GM18505 (cell line): ENCODE measurements around the gene RARA.

Experiments used
- ATAC-seq: cut with Tn5 transposase; IDR thresholded peaks from one replicate; pipeline ENCODE4 v1.9.1; 2021; ENCODE audit not compliant: unreplicated experiment
- POLR2A ChIP-seq: IDR thresholded peaks from 4 replicates; pipeline ENCODE4 v1.6.1; 2011; ENCODE audit warnings: borderline replicate concordance; ENCODE audit not compliant: insufficient read depth, insufficient read length; ENCODE audit errors: extremely low read depth

RARA gene

DNA sequence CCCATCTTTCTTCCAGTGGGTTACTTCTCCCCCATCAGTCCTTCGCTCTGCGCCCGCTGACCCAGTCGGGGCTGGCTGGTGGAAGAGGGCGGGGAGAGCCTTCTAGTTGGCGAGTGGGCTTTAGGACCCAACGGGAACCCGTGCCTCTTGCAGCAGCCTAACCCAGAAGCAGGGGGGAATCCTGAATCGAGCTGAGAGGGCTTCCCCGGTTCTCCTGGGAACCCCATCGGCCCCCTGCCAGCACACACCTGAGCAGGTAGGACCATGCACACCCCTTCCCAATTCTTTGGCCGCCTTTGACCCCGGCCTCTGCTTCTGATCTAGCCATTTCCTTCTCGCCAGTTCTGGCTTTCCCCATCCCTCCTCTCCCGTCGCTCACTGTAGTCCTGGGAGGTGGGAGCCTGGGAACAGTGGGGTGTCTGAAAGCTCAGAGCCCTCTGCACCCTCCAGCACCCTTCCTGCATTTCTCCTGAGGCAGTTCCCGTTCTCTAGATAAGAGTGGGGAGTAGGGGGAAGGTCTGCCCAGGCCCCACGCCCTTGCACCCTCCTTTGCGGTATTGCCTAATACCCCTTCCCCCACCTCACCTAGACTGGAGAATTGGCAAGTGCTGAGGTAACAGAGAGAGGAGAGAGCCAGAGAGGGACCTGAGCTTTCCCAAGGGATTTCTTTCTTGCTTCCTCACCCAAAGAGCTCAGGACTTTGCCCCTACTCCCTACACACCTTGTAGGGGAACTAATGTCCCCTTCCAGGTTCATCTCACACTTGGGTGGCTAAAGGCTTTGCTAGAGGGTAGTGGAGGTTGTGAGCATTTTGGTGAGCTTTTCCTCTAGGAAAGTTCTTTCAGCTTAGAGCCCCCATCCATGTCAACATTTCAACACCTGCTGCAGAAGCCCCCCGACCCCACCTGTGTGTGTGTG, at the start of gene RARA:
Gene RARA, plus strand, starts transcription at position 150 of the 918 bp plus-strand sequence. CDS start 22,039 bp downstream, outside the sequence.
- ATAC-seq = no peak

GRCh38 chr17:40259505-40259904, 49.5 kb upstream of the RARA start:
- no peak for ATAC-seq
- TF ChIP-seq POLR2A = no peak

More for the DNA sequence above, at the start of gene RARA:
- no peak for TF ChIP-seq POLR2A

GRCh38 chr17:40260528-40260927, 48.5 kb upstream of the RARA start:
- no peak for TF ChIP-seq POLR2A
- no peak for ATAC-seq

- TF ChIP-seq POLR2A = no peak
Observed at GRCh38 chr17:40264458-40265185, 44.4 kb upstream of the RARA start.

DNA sequence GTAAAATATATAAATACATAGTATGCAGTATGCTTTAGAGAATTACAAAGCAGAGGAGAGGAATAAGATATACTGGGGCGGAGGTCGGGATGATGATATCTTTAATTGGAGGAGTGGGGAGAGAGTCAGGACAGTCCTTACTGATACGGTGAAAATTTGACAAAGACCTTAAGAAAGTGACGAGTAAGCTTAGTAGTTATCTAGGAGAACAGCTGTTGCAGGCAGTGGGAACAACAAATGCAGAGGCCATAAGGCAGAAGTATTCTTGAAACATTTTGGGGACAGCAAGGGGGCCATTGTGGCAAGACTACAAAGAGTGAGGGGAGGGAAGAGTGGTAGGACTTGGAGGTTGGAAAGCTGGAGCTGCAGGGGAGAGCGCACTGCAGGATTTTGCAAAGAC, 43.6 kb upstream of the RARA start:
- no peak for ATAC-seq

More at GRCh38 chr17:40264458-40265185, 44.4 kb upstream of the RARA start:
- ATAC-seq = no peak

GRCh38 chr17:40266882-40267281, 42.1 kb upstream of the RARA start:
- no peak for ATAC-seq
- no peak for TF ChIP-seq POLR2A

More for the DNA sequence above, 43.6 kb upstream of the RARA start:
- TF ChIP-seq POLR2A = no peak

GRCh38 chr17:40268141-40268712, 40.8 kb upstream of the RARA start:
- no peak for TF ChIP-seq POLR2A

DNA sequence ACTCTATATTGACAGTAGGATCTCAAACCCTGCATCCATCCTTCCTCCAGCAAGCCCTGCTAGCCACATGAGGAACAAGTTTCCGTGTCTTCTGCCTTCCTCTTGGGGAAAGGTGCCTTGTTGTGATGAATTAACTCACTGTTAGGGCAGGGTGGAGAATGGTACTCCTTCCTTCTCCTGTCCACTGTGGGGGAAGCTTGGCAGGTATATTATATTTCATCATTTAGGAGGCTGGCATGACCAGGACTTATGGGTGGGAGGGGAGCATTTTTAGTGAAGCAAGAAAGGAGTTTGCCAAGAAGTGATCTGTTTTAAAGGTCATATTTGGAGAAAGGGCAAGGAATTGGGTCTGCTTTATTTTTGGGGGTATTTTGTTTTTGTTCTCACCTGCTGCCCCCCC, 30.6 kb upstream of the RARA start:
- no peak for TF ChIP-seq POLR2A
- no peak for ATAC-seq

More at GRCh38 chr17:40268141-40268712, 40.8 kb upstream of the RARA start:
- ATAC-seq = no peak

DNA sequence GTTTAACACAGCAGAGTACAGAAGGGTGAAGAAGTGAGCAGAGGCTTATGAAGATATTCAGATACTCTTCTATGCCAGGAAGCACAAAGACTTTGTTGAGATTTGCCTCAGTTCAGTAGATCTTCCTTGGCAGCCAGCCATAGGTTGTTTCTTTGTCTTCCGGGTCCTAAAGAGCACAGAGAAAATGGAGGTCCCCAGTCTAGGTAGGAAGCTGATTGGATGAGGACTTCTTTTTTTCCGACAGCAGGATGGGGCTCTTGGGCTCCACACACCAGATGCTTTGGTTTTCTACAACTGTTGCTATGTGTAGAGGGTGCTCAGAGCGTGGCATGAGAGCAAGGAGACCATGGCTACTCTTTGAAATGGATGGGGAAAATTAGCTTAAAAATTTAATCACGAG, 29.6 kb upstream of the RARA start:
- ATAC-seq = no peak
- no peak for TF ChIP-seq POLR2A

DNA sequence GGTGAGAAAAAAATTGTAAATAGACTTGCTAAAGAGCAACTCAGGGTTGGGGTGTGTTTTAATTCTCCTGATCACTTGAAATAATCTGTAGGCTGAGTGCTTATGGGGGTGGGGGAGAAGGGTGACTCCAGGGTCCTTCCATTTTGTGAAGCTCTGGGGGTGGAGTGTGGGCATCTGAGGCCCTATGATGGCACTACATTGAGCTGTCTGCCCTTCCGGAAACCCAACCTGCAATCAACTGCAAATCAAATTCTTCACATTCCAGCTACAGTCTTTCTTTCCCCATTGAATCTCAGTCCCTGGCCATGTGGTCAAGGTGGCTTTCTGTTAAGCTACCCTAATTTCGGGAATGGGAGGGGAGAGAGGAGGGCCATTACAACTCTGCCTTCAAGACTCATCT, 27.3 kb upstream of the RARA start:
- TF ChIP-seq POLR2A = no peak
- ATAC-seq = no peak

- ATAC-seq = no peak
- no peak for TF ChIP-seq POLR2A
Observed at GRCh38 chr17:40283662-40284061, 25.3 kb upstream of the RARA start.

DNA sequence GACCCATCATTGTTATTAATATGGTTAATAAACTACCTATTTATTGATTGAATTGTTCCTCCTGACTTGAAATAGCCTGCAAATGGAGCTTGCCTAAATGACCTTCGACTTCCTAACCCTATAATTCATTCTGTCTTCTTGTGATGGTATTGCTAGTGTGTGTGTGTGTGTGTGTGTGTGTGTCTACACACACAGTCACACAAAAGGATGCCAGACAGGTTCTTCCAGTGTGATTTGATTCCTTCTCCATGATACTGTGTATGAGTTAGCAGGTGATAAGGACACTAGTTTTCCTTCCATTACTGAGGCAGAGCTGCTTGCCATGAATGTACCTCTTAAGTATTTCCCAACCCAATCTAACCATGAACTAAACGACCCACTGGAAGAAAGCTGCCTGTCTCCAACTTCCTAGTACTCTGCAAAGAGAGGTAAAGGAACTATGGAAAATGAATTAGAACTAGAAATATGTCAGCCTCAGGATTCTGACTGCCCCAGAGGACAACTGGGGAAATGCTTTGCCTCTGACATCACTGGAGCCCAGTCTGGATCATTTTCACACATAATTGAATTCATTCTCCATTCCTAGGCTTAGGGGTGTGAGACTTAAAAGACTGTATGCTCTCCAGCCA, 24.8 kb upstream of the RARA start:
- TF ChIP-seq POLR2A = no peak
- ATAC-seq = no peak

DNA sequence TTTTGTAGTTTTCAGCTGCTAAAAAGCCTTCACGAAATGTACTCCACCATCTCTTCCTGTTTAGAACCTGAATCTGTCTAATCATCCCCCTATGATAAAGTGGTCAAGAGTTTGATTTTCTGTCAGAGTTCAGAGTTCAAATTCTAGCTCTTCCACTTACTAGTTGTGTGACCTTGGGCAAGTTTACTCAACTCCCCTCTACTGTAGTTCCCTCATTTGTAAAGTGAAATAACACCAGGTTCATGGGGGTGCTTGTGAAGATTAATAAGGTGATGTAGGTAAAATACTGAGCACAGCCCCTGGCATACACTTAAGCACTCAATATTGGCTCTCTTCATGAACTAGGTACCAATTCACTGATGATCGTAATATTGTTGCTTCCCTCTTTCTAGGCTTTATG, 22.5 kb upstream of the RARA start:
- no peak for TF ChIP-seq POLR2A
- no peak for ATAC-seq

- TF ChIP-seq POLR2A = no peak
- no peak for ATAC-seq
Observed at GRCh38 chr17:40287159-40287493, 21.9 kb upstream of the RARA start.
